HepG2 (cell line): ENCODE data around the gene SPTBN4. TPM values are rescaled to one million over a fixed set of nuclear protein-coding genes. Genes with fewer than 3 reads are reported as not detected.

ENCODE experiments used
- ARNTL ChIP-seq: sonication (generic); formaldehyde crosslinking; IDR thresholded peaks from 2 replicates; pipeline ENCODE4 v1.4.0; 2020; ENCODE audit warnings: mild to moderate bottlenecking, missing genetic modification reagents
- GATA4 ChIP-seq: sonication (generic); IDR thresholded peaks from 2 replicates; pipeline ENCODE4 v1.6.1; 2016; ENCODE audit warnings: antibody characterized with exemption, low read depth, borderline replicate concordance
- GLI4 ChIP-seq: sonication (generic); formaldehyde crosslinking; IDR thresholded peaks from 2 replicates; pipeline ENCODE4 v1.5.1; 2020; ENCODE audit warnings: missing genetic modification reagents, mild to moderate bottlenecking, moderate library complexity, borderline replicate concordance
- IKZF1 ChIP-seq: fragments of 450-650 bp; IDR thresholded peaks from 2 replicates; pipeline ENCODE4 v1.7.1; 2016
- JUN ChIP-seq: sonication (generic); formaldehyde crosslinking; IDR thresholded peaks from 2 replicates; pipeline ENCODE4 v1.4.0; 2020; ENCODE audit warnings: mild to moderate bottlenecking, missing genetic modification reagents
- NFYB ChIP-seq: sonication (generic); formaldehyde crosslinking; IDR thresholded peaks from 2 replicates; pipeline ENCODE4 v1.4.0; 2020; ENCODE audit warnings: missing genetic modification reagents
- POGZ ChIP-seq: sonication (generic); formaldehyde crosslinking; IDR thresholded peaks from 2 replicates; pipeline ENCODE4 v1.4.0; 2020; ENCODE audit warnings: mild to moderate bottlenecking, missing genetic modification reagents
- SALL1 ChIP-seq: sonication (generic); formaldehyde crosslinking; IDR thresholded peaks from 2 replicates; pipeline ENCODE4 v1.8.0; 2022; ENCODE audit warnings: mild to moderate bottlenecking, missing genetic modification reagents
- SP2 ChIP-seq: sonication (generic); formaldehyde crosslinking; IDR thresholded peaks from 2 replicates; pipeline ENCODE4 v1.5.1; 2020; ENCODE audit warnings: mild to moderate bottlenecking, missing genetic modification reagents
- ZBED4 ChIP-seq: sonication (generic); formaldehyde crosslinking; IDR thresholded peaks from 2 replicates; pipeline ENCODE4 v1.4.0; 2020; ENCODE audit warnings: missing genetic modification reagents, borderline replicate concordance
- ZMAT3 ChIP-seq: sonication (generic); formaldehyde crosslinking; conservative IDR thresholded peaks from 2 replicates; pipeline ENCODE4 v1.7.0; 2021; ENCODE audit warnings: missing genetic modification reagents
- ZNF350 ChIP-seq: sonication (generic); formaldehyde crosslinking; IDR thresholded peaks from 2 replicates; pipeline ENCODE4 v1.4.0; 2020; ENCODE audit warnings: mild to moderate bottlenecking, low read depth, missing genetic modification reagents, borderline replicate concordance
- ZNF569 ChIP-seq: sonication (generic); formaldehyde crosslinking; IDR thresholded peaks from 2 replicates; pipeline ENCODE4 v1.5.0; 2020; ENCODE audit warnings: mild to moderate bottlenecking, missing genetic modification reagents, moderate library complexity, borderline replicate concordance
- ZNF740 ChIP-seq: sonication (generic); formaldehyde crosslinking; IDR thresholded peaks from 2 replicates; pipeline ENCODE4 v1.4.0; 2020; ENCODE audit warnings: missing genetic modification reagents
- polyA plus RNA-seq, 8 experiments: library from polyadenylated mRNA; depleted of rRNA in 3 of 8; stranded (reverse) in 7 of 8; unstranded in 1 of 8; fragments of >200 nt; fragmentation: Illumina TruSeq in 4 of 8; extraction: Trizol in 4 of 8; gene quantifications; 2 replicates each; pipeline versions ENCODE4 v1.2.1 to v1.2.3, GENCODE V29; 2011 to 2016; ENCODE audit warnings: low read depth in 4 of 8, missing spikeins in 1 of 8, mixed read lengths in 1 of 8; ENCODE audit not compliant: insufficient read depth in 1 of 8
- total RNA-seq, 5 experiments: library from RNA; depleted of rRNA; stranded (reverse); fragments of >200 nt; fragmentation: Illumina TruSeq; extraction: Trizol; gene quantifications; 2 replicates each; pipeline ENCODE4 v1.2.3, GENCODE V29; 2016; ENCODE audit warnings: low read depth in 1 of 5
- TF ChIP-seq, protein P1 (sequence below): sonication (generic); formaldehyde crosslinking; IDR thresholded peaks from 2 replicates; pipeline ENCODE4 v1.5.0; 2020; ENCODE audit warnings: mild to moderate bottlenecking, missing genetic modification reagents, borderline replicate concordance
- TF ChIP-seq, protein P2 (sequence below): sonication (generic); formaldehyde crosslinking; conservative IDR thresholded peaks from 2 replicates; pipeline ENCODE4 v1.4.0; 2020; ENCODE audit warnings: mild to moderate bottlenecking, missing genetic modification reagents, moderate library complexity

Gene SPTBN4
- total and polyA plus RNA-seq, 2 of the 13 experiments (the other 11 are each of a cell fraction or from before 2014, with no cell fraction given), result 0.11 TPM

DNA sequence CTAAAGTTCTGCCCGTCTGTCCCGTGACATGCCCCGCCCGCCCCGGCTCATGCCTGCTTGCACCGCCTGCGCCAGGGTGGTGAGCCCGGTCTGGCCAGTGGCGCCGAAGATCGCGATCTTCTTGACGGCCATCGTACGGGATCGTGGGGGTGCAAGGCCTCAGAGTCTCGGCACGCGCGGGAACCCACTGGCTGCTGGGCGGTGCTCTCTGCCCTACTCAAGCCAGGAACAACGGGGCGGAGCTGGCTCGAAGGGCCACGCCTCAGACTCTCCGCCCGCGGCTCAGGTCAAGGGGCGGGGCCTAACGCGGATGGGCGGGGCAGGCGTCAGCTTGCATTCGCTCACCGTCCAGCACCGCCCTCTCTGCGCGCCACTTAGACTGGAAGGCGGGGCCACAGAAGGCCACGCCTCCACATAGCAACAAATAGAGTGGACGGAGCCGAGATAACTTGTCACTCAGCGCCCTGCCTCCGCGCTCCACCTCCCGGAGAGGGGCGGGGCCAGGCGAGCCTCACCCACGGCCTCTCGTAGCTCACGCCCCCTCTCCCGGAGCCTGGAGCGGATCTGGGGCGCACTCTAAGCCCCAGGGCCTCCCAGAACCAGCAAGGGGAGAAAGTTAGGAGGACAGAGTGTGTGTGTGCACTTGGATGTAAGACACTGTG lies 1.1 kb upstream of the SPTBN4 start, which contains the start of gene BLVRB (continued):
- TF ChIP-seq ZMAT3 (peak; percentile 60; the same call in 1 of the 2 replicates), POGZ (CRISPR knock-in tag) (peak; percentile 47; the same call in 1 of the 2 replicates), GATA4 (0 out of 2 replicates have a peak, but pooled peaks have one; percentile 51), ARNTL (CRISPR knock-in tag) (0 out of 2 replicates have a peak, but pooled peaks have one; percentile 23), JUN (0 out of 2 replicates have a peak, but pooled peaks have one; percentile 38), IKZF1 (no peak), SP2 (CRISPR knock-in tag) (peak; percentile 74), ZNF569 (CRISPR knock-in tag) (no peak), NFYB (CRISPR knock-in tag) (peak; percentile 81), SALL1 (CRISPR knock-in tag) (peak; percentile 65), ZBED4 (0 out of 2 replicates have a peak, but pooled peaks have one; percentile 17), GLI4 (CRISPR knock-in tag) (peak; percentile 89; the same call in 1 of the 2 replicates), ZNF350 (CRISPR knock-in tag) (peak; percentile 25; the same call in 1 of the 2 replicates), ZNF740 (CRISPR knock-in tag) (peak; percentile 91; the same call in 1 of the 2 replicates)
- TF ChIP-seq, protein P1, sequence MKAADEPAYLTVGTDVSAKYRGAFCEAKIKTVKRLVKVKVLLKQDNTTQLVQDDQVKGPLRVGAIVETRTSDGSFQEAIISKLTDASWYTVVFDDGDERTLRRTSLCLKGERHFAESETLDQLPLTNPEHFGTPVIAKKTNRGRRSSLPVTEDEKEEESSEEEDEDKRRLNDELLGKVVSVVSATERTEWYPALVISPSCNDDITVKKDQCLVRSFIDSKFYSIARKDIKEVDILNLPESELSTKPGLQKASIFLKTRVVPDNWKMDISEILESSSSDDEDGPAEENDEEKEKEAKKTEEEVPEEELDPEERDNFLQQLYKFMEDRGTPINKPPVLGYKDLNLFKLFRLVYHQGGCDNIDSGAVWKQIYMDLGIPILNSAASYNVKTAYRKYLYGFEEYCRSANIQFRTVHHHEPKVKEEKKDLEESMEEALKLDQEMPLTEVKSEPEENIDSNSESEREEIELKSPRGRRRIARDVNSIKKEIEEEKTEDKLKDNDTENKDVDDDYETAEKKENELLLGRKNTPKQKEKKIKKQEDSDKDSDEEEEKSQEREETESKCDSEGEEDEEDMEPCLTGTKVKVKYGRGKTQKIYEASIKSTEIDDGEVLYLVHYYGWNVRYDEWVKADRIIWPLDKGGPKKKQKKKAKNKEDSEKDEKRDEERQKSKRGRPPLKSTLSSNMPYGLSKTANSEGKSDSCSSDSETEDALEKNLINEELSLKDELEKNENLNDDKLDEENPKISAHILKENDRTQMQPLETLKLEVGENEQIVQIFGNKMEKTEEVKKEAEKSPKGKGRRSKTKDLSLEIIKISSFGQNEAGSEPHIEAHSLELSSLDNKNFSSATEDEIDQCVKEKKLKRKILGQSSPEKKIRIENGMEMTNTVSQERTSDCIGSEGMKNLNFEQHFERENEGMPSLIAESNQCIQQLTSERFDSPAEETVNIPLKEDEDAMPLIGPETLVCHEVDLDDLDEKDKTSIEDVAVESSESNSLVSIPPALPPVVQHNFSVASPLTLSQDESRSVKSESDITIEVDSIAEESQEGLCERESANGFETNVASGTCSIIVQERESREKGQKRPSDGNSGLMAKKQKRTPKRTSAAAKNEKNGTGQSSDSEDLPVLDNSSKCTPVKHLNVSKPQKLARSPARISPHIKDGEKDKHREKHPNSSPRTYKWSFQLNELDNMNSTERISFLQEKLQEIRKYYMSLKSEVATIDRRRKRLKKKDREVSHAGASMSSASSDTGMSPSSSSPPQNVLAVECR (CRISPR knock-in tag), result peak; percentile 50; the same call in 1 of the 2 replicates
- TF ChIP-seq, protein P2, sequence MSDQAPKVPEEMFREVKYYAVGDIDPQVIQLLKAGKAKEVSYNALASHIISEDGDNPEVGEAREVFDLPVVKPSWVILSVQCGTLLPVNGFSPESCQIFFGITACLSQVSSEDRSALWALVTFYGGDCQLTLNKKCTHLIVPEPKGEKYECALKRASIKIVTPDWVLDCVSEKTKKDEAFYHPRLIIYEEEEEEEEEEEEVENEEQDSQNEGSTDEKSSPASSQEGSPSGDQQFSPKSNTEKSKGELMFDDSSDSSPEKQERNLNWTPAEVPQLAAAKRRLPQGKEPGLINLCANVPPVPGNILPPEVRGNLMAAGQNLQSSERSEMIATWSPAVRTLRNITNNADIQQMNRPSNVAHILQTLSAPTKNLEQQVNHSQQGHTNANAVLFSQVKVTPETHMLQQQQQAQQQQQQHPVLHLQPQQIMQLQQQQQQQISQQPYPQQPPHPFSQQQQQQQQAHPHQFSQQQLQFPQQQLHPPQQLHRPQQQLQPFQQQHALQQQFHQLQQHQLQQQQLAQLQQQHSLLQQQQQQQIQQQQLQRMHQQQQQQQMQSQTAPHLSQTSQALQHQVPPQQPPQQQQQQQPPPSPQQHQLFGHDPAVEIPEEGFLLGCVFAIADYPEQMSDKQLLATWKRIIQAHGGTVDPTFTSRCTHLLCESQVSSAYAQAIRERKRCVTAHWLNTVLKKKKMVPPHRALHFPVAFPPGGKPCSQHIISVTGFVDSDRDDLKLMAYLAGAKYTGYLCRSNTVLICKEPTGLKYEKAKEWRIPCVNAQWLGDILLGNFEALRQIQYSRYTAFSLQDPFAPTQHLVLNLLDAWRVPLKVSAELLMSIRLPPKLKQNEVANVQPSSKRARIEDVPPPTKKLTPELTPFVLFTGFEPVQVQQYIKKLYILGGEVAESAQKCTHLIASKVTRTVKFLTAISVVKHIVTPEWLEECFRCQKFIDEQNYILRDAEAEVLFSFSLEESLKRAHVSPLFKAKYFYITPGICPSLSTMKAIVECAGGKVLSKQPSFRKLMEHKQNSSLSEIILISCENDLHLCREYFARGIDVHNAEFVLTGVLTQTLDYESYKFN, result peak; percentile 59
